HepG2 (cell line): ENCODE results near the gene CAPN13. TPM values are rescaled to one million over a fixed set of nuclear protein-coding genes. Genes with fewer than 3 reads are reported as not detected.

Source experiments
- ATAC-seq: fragments of 200-7000 bp; cut with Tn5 transposase; 3 replicates; pipeline ENCODE4 v1.9.1; 2020; ENCODE audit warnings: mild to moderate bottlenecking, moderate library complexity
- BruUV-seq: library from RNA; stranded (reverse); fragments of 400-500 nt; replicated peaks from 2 replicates; lab custom pipeline; 2021; lab: Mats Ljungman, UMichigan
- CTCF ChIA-PET: fragments of 300-600 bp; formaldehyde crosslinking; extraction: SDS; loops from one replicate; lab custom pipeline; 2021; ENCODE audit warnings: low total read pairs, inconsistent platforms, low intra/inter-chr PET ratio; lab: Yijun Ruan, JAX
- POLR2A ChIA-PET: fragments of 350-600 bp; sonication (Branson Sonifier 250); formaldehyde crosslinking; loops from one replicate; lab custom pipeline; 2020; ENCODE audit warnings: antibody characterized with exemption, inconsistent platforms; lab: Yijun Ruan, JAX
- DNase-seq: peaks from one replicate; pipeline ENCODE4 v3.0.0-alpha.2; 2015; ENCODE audit warnings: low spot score
- FAIRE-seq: peaks from 3 replicates; lab custom pipeline; 2011; peaks lifted over from hg19 to GRCh38; lab: Jason Lieb, UNC
- H2AFZ ChIP-seq: one replicate; pipeline ENCODE4 v1.6.1; 2011; ENCODE audit warnings: low read length, inconsistent platforms
- H3K27ac ChIP-seq: fragments of 300-600 bp; 3 replicates; pipeline ENCODE4 v1.8.0; 2011; ENCODE audit warnings: mixed run types, mild to moderate bottlenecking, mixed read lengths, low read length, inconsistent platforms; ENCODE audit not compliant: insufficient read depth; ENCODE audit errors: extremely low read length
- H3K27me3 ChIP-seq, 2 experiments: fragments of 200-600 bp in 1 of 2; 2 replicates in 1 of 2; 3 replicates in 1 of 2; pipeline versions ENCODE4 v1.6.0 to v1.8.0; 2011; ENCODE audit warnings: low read length in 2 of 2, mild to moderate bottlenecking in 2 of 2, moderate library complexity in 2 of 2, inconsistent platforms in 1 of 2; ENCODE audit not compliant: insufficient read depth in 2 of 2, control insufficient read depth in 1 of 2
- H3K36me3 ChIP-seq, 2 experiments: fragments of 200-600 bp in 1 of 2; replicated peaks in 1 of 2; 2 replicates in 1 of 2; 3 replicates in 1 of 2; pipeline versions ENCODE4 v1.5.1 to v1.8.0; 2011; ENCODE audit warnings: low read length in 2 of 2, inconsistent platforms in 1 of 2; ENCODE audit not compliant: insufficient read depth in 2 of 2, control insufficient read depth in 1 of 2
- H3K4me1 ChIP-seq: 2 replicates; pipeline ENCODE4 v1.5.1; 2012; ENCODE audit warnings: low read length, inconsistent platforms; ENCODE audit not compliant: insufficient read depth
- H3K4me2 ChIP-seq: 2 replicates; pipeline ENCODE4 v1.6.0; 2011; ENCODE audit warnings: low read depth, low read length, inconsistent platforms
- H3K4me3 ChIP-seq, 3 experiments: fragments of 200-600 bp in 1 of 3; sonication (generic), shearing (Covaris generic) in 1 of 3; replicated peaks in 1 of 3; 2 replicates each; pipeline ENCODE4 v1.5.1; 2011 to 2016; ENCODE audit warnings: low read length in 3 of 3, inconsistent platforms in 2 of 3, low read depth in 2 of 3, mild to moderate bottlenecking in 2 of 3, control low read depth in 1 of 3, mixed read lengths in 1 of 3; ENCODE audit not compliant: insufficient read depth in 1 of 3
- H3K79me2 ChIP-seq: one replicate; pipeline ENCODE4 v1.6.1; 2011; ENCODE audit warnings: low read length, inconsistent platforms; ENCODE audit not compliant: insufficient read depth
- H3K9ac ChIP-seq: 2 replicates; pipeline ENCODE4 v1.6.0; 2011; ENCODE audit warnings: mild to moderate bottlenecking, low read depth, low read length, inconsistent platforms; ENCODE audit not compliant: insufficient read depth
- H3K9me3 ChIP-seq: 2 replicates; pipeline ENCODE4 v1.5.1; 2012; ENCODE audit warnings: mild to moderate bottlenecking, low read length
- H4K20me1 ChIP-seq: 2 replicates; pipeline ENCODE4 v1.6.0; 2011; ENCODE audit warnings: inconsistent platforms, mild to moderate bottlenecking, low read length, moderate library complexity; ENCODE audit not compliant: insufficient read depth
- EEA1 ChIP-seq: sonication (generic); formaldehyde crosslinking; IDR thresholded peaks from 2 replicates; pipeline ENCODE4 v1.5.1; 2020; ENCODE audit warnings: mild to moderate bottlenecking, missing genetic modification reagents, borderline replicate concordance
- HBP1 ChIP-seq: IDR thresholded peaks from 2 replicates; pipeline ENCODE4 v1.6.1; 2016; ENCODE audit warnings: low read depth, control low read depth
- KDM2A ChIP-seq: sonication (generic); formaldehyde crosslinking; IDR thresholded peaks from 2 replicates; pipeline ENCODE4 v1.4.0; 2020; ENCODE audit warnings: low read depth, missing genetic modification reagents, borderline replicate concordance
- KLF13 ChIP-seq: sonication (generic); formaldehyde crosslinking; IDR thresholded peaks from 2 replicates; pipeline ENCODE4 v1.4.0; 2020; ENCODE audit warnings: mild to moderate bottlenecking, missing genetic modification reagents
- MLX ChIP-seq: IDR thresholded peaks from 2 replicates; pipeline ENCODE4 v1.6.1; 2016
- SRSF1 ChIP-seq: fragments of 200-400 bp; formaldehyde crosslinking; optimal IDR thresholded peaks from 2 replicates; pipeline ENCODE3; 2017; ENCODE audit warnings: mild to moderate bottlenecking, low read depth, low read length, moderate library complexity
- USF2 ChIP-seq, 2 experiments: sonication (generic) in 1 of 2; formaldehyde crosslinking in 1 of 2; IDR thresholded peaks; 2 replicates each; pipeline versions ENCODE4 v1.5.1 to v1.6.1; 2011 to 2020; ENCODE audit warnings: borderline replicate concordance in 1 of 2, low read depth in 1 of 2, low read length in 1 of 2, mild to moderate bottlenecking in 1 of 2, missing genetic modification reagents in 1 of 2, moderate library complexity in 1 of 2
- ZBTB14 ChIP-seq: sonication (generic); formaldehyde crosslinking; IDR thresholded peaks from 2 replicates; pipeline ENCODE4 v1.4.0; 2020; ENCODE audit warnings: missing genetic modification reagents
- ZNF205 ChIP-seq: IDR thresholded peaks from 2 replicates; pipeline ENCODE4 v1.6.1; 2018; ENCODE audit warnings: missing biosample characterization, missing genetic modification reagents
- ZNF326 ChIP-seq: sonication (generic); formaldehyde crosslinking; IDR thresholded peaks from 2 replicates; pipeline ENCODE4 v1.4.0; 2020; ENCODE audit warnings: missing genetic modification reagents, borderline replicate concordance
- ZNF367 ChIP-seq: sonication (generic); formaldehyde crosslinking; IDR thresholded peaks from 2 replicates; pipeline ENCODE4 v1.4.0; 2020; ENCODE audit warnings: missing genetic modification reagents, borderline replicate concordance
- ZNF580 ChIP-seq: IDR thresholded peaks from 2 replicates; pipeline ENCODE4 v1.6.1; 2016; ENCODE audit warnings: low read depth, borderline replicate concordance
- ZSCAN31 ChIP-seq: sonication (generic); formaldehyde crosslinking; IDR thresholded peaks from 2 replicates; pipeline ENCODE4 v1.5.0; 2020; ENCODE audit warnings: low read depth, mild to moderate bottlenecking, missing genetic modification reagents
- WGBS: methylation state at CpG from one replicate; pipeline ENCODE4 v1.1.6; 2017; ENCODE audit warnings: low lambda C conversion rate; 5-methylcytosine and 5-hydroxymethylcytosine counted together
- in situ Hi-C: cut with HindIII; loops from 2 replicates; pipeline ENCODE4 v1.10.0; 2017; ENCODE audit warnings: low pct_unique_long_range_greater_than_20kb; ENCODE audit not compliant: extremely low pct_ligation_motif_present
- intact Hi-C: fragments of 100-400 bp; cut with micrococcal nuclease; formaldehyde crosslinking; loops from one replicate; pipeline ENCODE4 v1.10.0; 2022; ENCODE audit not compliant: unreplicated experiment
- polyA plus RNA-seq, 8 experiments: library from polyadenylated mRNA; depleted of rRNA in 3 of 8; stranded (reverse) in 7 of 8; unstranded in 1 of 8; fragments of >200 nt; fragmentation: Illumina TruSeq in 4 of 8; extraction: Trizol in 4 of 8; gene quantifications; 2 replicates each; pipeline versions ENCODE4 v1.2.1 to v1.2.3, GENCODE V29; 2011 to 2016; ENCODE audit warnings: low read depth in 4 of 8, missing spikeins in 1 of 8, mixed read lengths in 1 of 8; ENCODE audit not compliant: insufficient read depth in 1 of 8
- total RNA-seq, 5 experiments: library from RNA; depleted of rRNA; stranded (reverse); fragments of >200 nt; fragmentation: Illumina TruSeq; extraction: Trizol; gene quantifications; 2 replicates each; pipeline ENCODE4 v1.2.3, GENCODE V29; 2016; ENCODE audit warnings: low read depth in 1 of 5

CAPN13 gene
- total and polyA plus RNA-seq, 2 of the 13 experiments (the other 11 are each of a cell fraction or from before 2014, with no cell fraction given): not detected

- no peak for ATAC-seq
- H3K36me3 ChIP-seq: no peaks in the 10 kb centered on the region
- no peaks in the 10 kb centered on the region for H4K20me1 ChIP-seq
- intact Hi-C loops (no loop called here), in situ Hi-C loops (no loop called here)
- FAIRE-seq: no peak
- DNase-seq: no peak
- POLR2A ChIA-PET: no interaction called here
- TF ChIP-seq SRSF1 (no peak), ZNF367 (CRISPR knock-in tag) (no peak), ZSCAN31 (CRISPR knock-in tag) (no peak), MLX (CRISPR knock-in tag) (no peak), EEA1 (CRISPR knock-in tag) (no peak), ZNF580 (no peak)
- H3K4me1 ChIP-seq: no peaks in the 10 kb centered on the region
- H3K4me3 ChIP-seq: no peak overlapping the region
- H3K4me2 ChIP-seq: no peak overlapping the region
- 7% methylated on average over 2 of the region's 4 CpGs for WGBS
- H3K9ac ChIP-seq: no peak overlapping the region
- H3K9me3 ChIP-seq: no peaks in the 10 kb centered on the region
- no peak overlapping the region for H3K27ac ChIP-seq
- peaks cover 3 to 48% of the 10 kb centered on the region in 2 experiments; a peak in 4 of 5 replicates for H3K27me3 ChIP-seq
- H3K79me2 ChIP-seq: no peaks in the 10 kb centered on the region
- H2AFZ ChIP-seq: no peak overlapping the region
- CTCF ChIA-PET: no interaction called here
- no TSS peak for BruUV-seq
Observed at GRCh38 chr2:30732876-30733275, 74.4 kb downstream of the CAPN13 start.

- no peaks in the 10 kb centered on the region for H3K36me3 ChIP-seq
- H4K20me1 ChIP-seq: no peaks in the 10 kb centered on the region
- no peak overlapping the region for H3K4me2 ChIP-seq
- CTCF ChIA-PET: no interaction called here
- H3K9ac ChIP-seq: no peak overlapping the region
- no peaks in the 10 kb centered on the region for H3K79me2 ChIP-seq
- H2AFZ ChIP-seq: no peak overlapping the region
- H3K4me1 ChIP-seq: no peaks in the 10 kb centered on the region
- H3K4me3 ChIP-seq: no peak overlapping the region
- ATAC-seq: no peak
- intact Hi-C loops (no loop called here), in situ Hi-C loops (no loop called here)
- no peak overlapping the region for H3K27ac ChIP-seq
- H3K9me3 ChIP-seq: no peaks in the 10 kb centered on the region
- no peak for DNase-seq
- FAIRE-seq: no peak
- peaks cover 3 to 46% of the 10 kb centered on the region in 2 experiments; a peak in 4 of 5 replicates for H3K27me3 ChIP-seq
- WGBS: 53% methylated on average over 9 of the region's 10 CpGs
- POLR2A ChIA-PET: no interaction called here
- BruUV-seq: no TSS peak
- TF ChIP-seq USF2 (IDR thresholded peaks at IDR 0.05; ENCODE audit: low read depth, low read length) (no peak), USF2 (CRISPR knock-in tag; IDR thresholded peaks at IDR 0.05; ENCODE audit: borderline replicate concordance) (no peak), KLF13 (no peak), ZNF205 (no peak), ZNF326 (CRISPR knock-in tag) (no peak), ZBTB14 (CRISPR knock-in tag) (no peak), HBP1 (no peak), KDM2A (CRISPR knock-in tag) (no peak)
Observed at GRCh38 chr2:30732376-30732775, 74.9 kb downstream of the CAPN13 start.
